ENCODE results near the gene CABLES2.
"Not testable (repeated sequence)": the region's sequence is repeated elsewhere in the genome, so short reads cannot be mapped to it uniquely, and the experiment has no call there.

The CABLES2 gene

DNA sequence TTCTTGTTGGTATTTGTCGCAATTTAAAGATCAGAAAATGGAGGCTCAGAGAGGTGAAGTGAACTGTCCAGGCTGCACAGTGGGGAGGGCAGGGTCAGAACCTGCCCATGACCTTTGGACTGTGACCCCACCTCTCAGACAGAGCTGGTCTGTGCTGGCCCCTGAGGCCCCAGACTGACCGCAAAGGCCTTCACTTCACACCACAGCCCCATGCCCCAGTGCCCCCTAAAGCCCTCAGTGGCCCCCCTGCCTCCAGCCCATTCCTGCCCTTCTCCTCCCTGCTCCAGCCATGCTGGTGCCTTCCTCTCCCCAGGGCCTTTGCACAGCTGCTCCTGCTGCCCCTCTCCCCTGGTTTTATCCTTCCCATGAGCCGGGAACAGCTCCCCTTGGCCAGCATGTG lies 29.6 kb upstream of the CABLES2 start:
- DNase-seq (ENCODE audit: low read depth), result no peak

DNA sequence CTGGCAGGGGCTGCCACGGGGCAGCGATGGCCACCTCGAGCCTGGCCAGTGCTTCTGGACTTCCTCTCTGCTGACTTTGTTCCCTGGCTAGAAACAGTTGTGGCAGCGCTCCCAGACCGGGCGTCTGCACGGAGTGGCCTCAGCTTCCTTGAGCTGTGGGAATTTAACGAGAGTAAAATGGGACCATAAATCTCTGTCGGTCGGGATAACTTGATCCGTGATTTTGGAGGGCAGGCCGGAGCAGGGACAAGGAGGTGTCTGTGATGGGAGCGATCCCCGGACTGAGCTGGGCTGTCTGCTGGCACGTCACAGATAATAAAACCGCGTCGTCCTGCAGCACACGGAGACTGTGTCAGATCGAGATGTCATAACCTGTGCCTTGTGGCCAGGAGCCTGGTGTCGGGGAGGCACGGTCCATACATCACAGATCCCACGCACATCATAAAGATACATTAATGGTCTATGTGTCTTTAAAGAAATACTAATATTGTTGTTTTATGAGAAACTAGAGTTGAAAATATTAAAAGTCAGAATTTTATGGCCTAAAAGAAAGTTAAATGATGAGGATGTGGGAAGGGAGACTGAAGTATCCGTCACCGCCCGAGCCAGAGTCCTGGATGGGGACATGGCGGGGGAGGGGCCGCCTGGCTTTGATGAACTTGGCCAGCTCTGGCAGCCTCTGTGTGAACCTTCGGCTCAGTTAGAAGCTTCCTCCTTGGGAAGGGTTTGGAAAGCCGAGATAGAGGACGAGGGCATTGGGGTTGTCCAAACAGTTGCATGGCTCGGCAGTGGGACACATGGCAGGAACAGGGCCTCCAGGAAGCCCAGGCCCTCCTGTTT lies 26.8 kb upstream of the CABLES2 start:
- DNase-seq (ENCODE audit: low read depth), result no peak

DNA sequence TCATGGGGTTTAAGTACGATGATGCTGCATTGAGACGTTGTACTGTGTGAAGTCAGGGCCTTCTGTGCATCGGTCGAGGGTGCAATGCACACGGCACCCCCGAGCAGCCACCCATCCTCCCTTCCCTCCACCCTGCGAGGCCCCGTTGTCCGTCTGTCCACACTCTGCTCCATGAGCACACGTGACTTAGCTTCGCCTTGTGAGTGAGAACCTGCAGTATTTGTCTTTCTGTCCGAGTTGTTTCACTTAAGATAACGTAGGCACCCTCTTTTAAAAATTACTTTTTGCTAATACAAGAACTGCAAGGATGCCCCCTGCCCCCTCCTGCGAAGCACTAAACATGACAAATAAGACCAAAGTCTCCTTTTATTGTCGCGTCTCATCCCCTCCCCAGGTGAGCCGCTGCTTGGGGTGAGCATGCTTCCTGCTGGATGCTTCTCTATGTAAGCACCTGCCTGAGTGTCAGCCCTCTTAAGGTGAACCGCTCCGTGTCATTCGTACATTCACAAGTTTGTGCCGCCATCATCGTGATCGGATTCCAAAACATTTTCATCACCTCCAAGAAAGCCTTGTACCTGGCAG lies 23.9 kb upstream of the CABLES2 start:
- DNase-seq (ENCODE audit: low read depth), result no peak

DNA sequence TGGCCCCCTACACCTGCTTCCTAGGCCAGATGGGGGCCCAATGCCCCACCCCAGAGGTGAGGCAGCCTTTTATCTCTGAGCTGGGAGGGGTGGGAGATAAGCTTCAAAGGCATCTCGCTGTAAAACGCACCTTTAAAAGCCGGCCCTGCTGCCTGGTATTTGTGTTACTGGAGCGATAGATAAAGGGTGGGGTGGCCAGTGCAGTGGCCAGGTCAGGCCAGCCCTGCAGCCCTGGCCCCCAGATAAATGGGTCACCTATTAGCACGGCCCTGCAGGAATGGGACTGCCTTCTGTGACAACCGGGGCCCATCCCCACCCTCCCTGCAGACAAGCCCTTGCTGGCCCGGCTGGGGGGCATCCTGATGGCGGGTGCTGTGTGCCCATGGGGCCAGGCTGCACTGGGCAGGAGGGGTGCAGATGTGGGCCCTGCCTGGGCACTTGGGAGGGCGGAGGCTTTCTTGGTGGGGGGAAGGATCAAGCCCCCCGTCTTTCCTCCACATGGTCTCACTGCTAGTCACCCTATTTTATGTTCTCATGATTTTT lies 23.3 kb upstream of the CABLES2 start:
- DNase-seq (ENCODE audit: low read depth), result no peak

DNA sequence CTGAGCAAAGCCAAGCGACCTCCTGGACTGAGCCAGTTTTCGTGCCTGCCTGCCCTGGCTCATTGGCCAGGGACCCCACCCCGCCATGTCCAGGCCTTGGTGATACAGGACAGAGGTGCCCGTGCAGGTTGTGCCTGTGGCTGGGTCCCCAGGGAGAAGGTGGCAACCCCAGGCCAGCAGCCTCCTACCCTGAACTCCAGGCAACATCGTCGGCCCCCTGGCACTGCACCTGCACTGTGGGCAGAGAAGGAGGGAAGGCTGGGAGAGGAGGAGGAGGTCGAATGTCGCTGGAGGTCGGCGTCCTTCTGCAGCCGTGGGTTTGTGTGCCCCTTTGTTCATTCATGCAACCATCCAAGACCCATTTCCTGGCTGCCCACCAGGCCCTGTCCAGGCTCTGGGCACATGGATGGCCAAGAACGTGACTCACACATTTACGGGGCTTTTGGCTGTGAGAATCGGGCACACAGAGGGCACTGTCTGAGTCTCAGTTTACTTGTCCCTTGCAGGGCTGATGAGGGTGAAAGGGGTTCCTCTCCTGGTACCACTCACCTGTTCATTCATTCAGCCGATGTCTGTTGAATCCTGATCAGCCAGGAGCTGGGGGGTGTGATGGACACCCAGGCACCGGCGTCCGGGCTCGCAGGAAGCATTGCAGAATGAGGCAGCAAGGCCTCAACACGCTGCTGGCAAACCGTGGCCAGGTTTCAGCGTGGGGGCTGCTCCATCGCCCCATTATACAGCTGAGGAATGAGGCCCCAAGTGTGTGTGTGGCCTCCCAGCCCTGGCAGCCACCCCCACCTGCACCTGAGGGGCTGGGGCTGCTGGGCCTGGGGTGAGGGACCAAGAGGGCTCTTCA lies 22.6 kb upstream of the CABLES2 start:
- DNase-seq (ENCODE audit: low read depth), result no peak

DNA sequence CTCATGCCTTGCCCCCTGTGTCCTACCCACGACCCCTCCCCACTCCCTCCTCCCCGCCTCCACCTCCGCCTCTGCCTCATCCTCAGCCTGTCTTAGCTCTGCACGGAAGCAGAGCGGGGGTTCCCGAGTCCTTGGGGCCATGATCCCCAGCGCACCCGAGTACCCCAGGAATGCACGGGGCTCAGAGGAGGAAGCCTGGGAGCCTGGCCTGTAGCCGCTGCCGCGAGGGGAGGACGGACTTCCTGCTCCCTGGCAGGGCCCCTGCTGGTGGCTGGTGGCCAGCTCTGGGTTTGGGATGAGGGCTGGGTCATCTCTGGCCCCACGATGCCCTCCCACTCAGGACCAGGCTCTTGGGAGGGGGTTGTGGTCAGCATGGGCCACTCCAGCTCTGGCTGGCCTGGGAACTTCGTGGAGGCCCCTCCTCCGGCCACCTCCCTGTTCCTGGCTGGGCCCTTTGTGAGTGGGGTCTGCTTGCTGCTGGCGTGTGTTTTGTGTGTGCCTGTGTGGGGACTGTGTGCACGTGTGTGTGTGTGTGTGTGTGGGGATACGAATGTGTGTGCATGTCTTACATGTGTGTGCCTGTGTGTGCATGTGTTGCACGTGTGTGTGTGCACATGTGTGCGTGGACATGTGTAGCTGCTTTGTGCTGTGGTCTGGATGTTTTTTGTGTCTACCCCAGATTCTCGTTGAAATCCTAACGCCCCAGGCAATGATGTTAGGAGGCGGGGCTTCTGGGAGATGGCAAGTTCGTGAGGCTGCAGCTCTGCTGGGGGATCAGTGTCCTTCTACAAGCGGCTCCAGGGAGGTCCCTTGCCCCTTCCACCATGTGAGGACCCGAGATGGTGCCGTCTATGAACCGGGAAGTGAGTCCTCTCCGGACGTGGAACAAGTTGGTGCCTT lies 21.6 kb upstream of the CABLES2 start:
- no peak for DNase-seq (ENCODE audit: low read depth)

DNA sequence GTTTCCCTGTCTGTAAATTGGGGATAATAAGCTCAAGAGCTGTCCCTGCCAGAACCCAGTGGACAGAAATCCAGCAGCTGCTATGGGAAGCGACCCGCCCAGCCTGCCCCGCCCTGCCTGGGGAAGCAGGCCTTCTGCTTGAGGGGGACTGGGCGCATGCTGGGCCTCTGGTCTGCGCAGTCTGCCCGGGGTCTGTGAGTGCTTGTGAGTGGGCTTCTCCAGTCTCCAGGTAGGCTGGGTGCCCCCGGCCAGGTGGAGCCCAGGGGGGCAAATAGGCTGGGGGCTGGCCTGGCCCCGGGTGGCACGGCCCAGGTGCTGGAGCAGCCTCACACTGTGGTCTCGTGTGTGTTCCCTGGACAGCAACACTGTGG lies 20.9 kb upstream of the CABLES2 start:
- DNase-seq (ENCODE audit: low read depth), result no peak

DNA sequence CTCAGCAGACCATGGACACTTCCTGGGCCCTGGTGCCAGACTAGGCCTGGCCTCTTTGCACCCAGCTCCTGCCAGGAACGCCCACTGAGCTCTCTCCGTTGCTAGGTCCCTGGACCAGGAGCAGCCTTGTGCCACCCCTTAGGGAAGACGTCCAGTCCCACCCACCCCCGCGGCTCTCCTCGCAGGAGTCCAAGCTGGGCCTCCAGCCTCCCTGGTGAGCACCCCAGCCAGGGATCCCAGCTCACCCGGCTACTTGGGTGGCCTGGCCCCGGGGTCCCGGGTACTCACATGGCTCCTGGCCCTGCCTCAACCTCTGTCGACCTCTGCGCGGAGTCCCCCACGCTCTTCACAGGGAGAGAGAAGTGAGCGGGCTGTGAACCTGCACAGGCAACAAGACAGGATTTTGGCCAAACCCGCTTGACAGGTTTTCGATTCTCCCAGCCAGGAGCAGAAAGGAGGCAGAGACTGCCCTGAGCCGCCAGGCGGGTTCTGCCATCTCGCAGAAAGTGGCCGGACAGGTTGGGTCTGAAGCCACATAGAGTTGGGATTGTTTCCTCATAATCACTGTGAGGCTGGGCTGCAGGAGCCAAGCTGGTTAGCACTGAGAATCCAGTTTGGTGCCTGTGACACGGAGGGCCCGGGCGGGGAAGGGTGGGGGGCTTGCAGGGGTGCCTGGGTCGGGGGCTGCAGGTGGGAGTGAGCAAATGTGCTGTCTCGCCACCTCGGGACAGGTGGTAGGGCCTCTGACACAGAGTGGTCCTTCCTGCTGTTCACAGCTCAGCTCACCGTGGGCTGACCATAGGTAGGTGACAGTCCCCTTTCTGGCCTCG lies 20.3 kb upstream of the CABLES2 start, which contains the start of gene RBBP8NL:
TSS of gene RBBP8NL (minus strand) at position 368 of the 830 bp plus-strand sequence. CDS start 7,892 bp downstream, outside the sequence.
- no peak for DNase-seq (ENCODE audit: low read depth)

DNA sequence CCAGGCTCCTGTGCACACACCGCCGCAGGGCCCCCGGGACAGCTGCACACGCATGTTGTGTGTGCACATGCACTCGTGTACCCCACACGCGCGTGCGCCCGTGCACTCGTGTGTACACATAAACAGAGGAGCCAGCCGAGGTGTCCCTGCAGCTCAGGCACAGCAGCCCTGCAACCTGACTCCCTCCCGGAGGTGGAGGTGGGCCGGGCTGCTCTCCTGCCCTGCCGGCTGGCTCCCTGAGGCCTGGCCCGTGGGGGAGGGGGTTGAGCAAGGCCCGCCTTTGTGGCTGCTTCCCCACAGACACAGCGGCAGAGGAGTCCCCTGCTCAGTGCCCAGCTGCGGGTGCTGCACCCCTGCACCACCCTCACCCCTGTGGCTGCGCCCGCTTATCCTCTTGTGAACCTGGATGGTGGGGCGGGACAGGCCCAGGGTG lies 19.6 kb upstream of the CABLES2 start:
- DNase-seq (ENCODE audit: low read depth), result no peak

DNA sequence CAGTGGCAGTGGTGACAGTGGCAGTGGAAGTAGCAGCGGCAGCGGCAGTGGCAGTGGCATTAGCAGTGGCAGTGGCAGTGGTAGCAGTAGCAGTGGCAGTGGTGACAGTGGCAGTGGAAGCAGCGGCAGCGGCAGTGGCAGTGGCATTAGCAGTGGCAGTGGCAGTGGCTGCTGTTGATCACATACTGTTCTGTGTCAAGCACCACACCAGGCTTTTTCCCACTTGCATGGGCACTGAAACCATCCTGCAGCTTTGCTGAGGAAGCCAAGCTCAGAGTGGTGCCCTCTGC lies 18.9 kb upstream of the CABLES2 start:
- DNase-seq (ENCODE audit: low read depth), result not testable (repeated sequence)

DNA sequence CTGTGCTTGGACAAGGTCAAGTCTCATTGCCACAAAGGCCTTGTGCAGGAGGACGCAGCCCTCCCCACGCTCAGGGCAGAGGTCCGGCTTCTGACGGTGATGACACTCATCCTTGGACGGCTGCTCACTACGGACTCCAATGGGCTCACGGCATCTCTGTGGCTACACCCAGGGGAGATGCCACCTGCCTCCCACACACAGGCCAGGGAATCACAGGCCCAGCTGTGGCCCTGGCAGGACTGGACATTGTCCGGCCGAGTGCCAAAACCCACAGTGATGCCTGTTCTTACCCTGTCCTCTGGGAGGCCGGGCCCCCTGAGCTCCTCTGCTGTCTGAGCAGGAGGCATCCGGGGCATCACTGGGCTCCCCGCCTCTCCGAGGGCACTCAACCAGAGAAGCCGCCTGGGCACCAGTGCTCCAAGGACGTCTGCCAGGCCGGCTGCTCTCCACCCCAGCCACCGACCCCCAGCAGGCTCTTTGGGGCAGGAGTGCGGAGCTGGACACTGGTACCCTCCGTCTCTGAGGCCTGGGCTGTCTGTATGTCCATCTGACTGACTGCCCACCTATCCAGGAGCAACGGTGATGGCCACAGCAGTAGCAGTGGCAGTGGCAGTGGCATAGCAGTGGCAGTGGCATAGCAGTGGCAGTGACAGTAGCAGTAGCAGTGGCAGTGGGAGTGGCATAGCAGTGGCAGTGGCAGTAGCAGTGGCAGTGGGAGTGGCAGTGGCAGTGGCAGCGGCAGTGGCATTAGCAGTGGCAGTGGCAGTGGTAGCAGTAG lies 18.4 kb upstream of the CABLES2 start:
- DNase-seq (ENCODE audit: low read depth), result no peak

DNA sequence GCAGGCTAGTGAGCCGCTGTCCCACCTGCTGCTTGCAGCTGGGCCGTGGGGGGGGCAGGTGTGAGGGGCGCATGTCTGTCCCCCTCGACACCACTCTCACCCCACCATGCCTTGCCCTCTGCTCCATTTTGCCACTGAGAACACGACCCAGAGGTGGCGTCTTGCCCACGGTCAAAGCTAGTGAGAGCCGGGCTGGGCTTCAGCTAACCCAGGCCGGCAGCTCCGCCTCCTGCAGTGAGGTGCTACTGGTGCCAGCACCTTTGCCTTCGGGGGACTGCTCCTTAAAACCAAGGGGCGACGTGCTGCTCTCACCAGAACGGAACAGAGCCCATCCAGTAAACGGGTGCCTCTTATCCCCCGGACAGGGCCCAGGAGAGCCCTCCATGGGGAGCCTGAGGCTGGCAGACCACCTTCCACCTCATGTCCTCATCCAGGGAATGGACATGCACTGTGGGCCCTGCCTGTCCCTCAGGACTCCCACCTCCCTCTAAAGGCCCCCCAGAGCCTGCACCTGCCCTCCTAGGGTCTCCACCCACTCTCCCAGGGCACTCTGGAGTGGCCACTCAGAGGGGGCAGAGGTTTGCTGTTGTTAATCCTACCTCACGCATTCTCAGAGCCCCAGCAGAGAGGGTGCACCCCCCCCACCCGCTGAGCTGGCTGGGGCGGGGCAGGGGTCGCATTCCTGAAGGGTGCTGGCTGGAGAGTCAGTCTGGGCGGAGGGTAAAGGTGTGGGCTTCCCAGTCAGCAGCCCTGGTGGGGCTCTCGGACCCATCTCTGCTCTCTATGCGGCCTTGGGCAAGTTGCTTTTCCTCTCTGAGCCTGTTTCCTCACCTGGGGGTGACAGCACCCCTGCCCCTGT lies 17.4 kb upstream of the CABLES2 start:
- no peak for DNase-seq (ENCODE audit: low read depth)

DNA sequence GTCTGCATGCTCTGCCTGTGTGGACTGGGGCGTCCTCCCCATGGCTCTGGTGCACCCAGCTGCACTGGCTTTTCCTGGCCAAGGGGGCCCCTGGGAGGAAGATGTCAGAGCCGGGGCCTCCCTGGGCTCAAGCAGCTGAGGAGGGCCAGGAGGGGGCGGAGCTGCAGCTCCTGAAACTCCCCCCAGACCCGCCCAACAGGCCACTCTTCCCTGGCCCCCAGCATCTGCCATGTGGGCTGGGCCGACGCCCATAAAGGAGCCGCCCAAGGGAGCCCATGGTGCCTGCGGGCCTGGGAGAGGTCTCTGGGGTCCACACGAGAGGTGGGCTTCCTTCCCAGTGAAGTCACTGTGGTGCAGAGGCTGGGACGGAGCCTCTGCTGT lies 16.2 kb upstream of the CABLES2 start:
- DNase-seq (ENCODE audit: low read depth), result no peak

DNA sequence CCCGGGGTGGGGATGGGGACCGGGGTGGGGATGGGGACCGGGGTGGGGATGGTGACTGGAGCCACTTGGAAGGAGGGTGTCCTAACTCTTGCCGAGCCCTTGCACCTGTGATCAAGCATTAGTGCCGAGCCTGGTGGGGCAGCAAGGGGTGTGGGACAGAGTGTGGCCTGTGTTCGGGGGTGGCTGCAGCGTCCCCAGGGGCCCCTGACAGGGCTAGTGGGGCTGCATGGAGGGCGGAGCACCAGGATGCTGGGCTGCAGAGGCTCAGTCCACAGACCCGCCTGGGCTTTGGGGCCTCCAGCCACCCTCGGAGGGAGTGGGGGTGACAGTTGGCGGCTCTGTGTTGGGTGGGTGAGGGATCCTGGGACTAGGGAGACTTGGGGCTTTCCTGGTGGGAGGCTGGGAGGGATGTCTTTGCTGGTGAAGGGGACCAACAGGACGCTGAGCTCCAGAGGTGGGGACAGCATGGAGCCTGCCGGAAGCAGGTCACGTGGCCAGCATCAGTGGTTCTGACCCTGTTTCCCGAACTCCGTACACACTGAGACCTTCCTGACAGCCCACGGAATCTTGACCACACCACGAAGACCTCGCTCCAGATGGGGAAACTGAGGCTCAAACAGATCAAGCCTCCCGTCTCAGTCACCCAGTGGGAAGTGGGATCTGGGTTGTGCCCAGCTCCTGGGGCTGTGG lies 15.7 kb upstream of the CABLES2 start:
- no peak for DNase-seq (ENCODE audit: low read depth)

DNA sequence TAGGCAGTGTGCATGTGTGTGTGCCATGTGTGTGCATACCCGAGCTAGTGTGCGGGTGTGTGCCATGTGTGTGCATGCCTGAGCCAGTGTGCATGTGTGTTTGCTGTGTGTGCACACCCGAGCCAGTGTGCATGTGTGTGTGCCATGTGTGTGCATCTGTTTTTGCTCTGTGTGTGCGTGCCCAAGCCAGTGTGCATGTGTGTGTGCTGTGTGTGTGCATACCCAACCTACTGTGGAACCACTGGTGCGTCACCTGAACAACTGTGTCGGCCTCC lies 14.6 kb upstream of the CABLES2 start:
- no peak for DNase-seq (ENCODE audit: low read depth)

DNA sequence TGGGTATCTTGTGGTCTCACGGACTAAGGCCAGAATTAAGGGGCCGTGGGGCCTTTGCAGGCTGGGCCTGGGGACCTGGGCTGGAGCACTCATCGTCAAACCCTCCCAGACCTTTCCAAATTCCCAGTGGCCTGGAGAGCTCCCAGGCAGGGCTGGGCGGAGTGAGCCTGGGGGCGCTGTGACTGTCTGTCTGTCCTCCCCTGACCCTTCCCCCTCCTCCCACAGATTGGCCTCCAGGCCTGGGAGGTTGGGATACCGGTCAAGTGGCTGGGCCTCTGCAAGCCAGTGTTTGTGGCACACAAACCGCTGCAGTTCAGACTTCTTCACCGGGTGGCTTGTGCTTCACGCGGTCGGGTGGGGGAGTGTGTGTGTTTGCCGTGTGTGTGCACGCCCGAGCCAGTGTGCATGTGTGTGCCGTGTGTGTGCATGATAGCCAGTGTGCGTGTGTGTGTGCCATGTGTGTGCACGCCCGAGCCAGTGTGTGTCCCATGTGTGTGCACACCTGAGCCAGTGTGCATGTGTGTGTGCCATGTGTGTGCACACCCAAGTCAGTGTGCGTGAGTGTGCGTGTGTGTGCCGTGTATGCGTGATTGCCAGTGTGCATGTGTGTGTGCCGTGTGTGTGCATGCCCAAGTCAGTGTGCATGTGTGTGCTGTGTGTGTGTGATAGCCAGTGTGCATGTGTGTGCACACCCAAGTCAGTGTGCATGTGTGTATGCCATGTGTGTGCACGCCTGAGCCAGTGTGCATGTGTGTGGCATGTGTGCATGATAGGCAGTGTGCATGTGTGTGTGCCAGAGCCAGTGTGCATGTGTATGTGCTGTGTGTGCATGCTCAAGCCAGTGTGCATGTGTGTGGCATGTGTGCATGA lies 14.0 kb upstream of the CABLES2 start:
- no peak for DNase-seq (ENCODE audit: low read depth)

DNA sequence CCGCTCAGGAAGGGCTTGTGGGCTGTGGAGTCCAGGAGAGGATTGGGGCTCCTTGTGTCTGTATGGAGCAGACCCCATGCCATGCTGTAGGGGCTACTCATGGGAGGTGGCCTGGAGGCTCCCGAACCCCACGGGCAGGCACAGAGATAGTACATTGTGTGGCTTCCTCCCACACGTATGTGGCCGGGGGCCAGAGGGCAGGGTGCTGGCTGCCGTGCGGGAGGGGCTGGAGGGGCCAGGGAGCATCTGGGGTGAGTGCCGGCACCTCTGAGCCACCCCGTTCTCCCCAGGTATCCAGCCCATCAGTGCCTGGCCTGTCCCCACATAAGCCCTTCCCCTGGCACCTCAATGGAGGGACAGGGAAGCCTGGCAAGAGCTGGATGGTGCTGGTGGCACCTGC lies 12.7 kb upstream of the CABLES2 start:
- no peak for DNase-seq (ENCODE audit: low read depth)

Data from stimulated activated CD8-positive, alpha-beta memory T cell treated with anti-CD3 and anti-CD28 coated beads, Interleukin-12 subunit alpha, Interleukin-12 subunit beta, amount 100 ng/mL, for 4 hours (primary cell).